HS-5 (cell line): Measurements from ENCODE around the gene SERPINI1.

Source experiments
- DNase-seq: peaks from one replicate; pipeline ENCODE4 v3.0.0-alpha.2; 2012; ENCODE audit warnings: low read depth

Gene SERPINI1

GRCh38 chr3:167734498-167735232, 856 bp upstream of the SERPINI1 start, which contains the start of gene PDCD10:
PDCD10 (minus strand) TSS chr3:167734892; CDS start chr3:167720157, 14,735 bp downstream.
- peak; percentile 97 for DNase-seq

GRCh38 chr3:167736264-167736787, 805 bp downstream of the SERPINI1 start:
- DNase-seq, result no peak

- no peak for DNase-seq
These were observed 1.5 kb downstream of the SERPINI1 start for GRCh38 chr3:167736997-167737396.

- no peak for DNase-seq
These were observed 2.5 kb downstream of the SERPINI1 start for GRCh38 chr3:167738037-167738436.

DNA sequence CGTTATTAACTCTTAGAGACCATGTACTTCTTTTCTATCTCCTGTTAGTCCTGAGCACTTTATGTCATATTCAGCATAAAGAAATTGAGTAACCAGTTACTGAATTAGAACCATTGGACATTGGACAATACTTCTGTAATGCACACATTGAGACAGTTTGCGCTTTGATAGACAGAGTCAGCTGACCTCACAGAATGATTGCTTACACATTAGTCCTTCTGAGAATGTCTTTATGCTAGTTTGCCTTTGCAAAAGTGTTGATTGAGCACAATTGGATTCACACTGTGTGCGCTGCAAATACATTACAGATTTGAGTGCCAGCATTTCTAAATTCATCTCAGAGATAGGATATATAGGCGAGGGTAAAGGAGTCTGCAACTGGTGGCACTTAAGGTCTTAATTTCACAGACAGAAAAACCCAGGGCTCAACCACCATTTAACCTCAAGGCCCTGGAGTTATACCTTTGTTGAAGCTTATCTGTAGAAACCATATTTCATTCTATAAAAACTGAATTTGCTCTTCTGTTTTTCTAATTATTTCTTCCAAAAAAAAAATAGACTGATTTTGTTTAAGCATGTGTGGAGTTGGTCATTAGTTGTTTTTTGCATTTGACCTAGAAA, 3.8 kb downstream of the SERPINI1 start:
- no peak for DNase-seq

- no peak for DNase-seq
These were observed 5.6 kb downstream of the SERPINI1 start for GRCh38 chr3:167740961-167741587.

GRCh38 chr3:167742338-167742737, 6.8 kb downstream of the SERPINI1 start:
- no peak for DNase-seq

DNA sequence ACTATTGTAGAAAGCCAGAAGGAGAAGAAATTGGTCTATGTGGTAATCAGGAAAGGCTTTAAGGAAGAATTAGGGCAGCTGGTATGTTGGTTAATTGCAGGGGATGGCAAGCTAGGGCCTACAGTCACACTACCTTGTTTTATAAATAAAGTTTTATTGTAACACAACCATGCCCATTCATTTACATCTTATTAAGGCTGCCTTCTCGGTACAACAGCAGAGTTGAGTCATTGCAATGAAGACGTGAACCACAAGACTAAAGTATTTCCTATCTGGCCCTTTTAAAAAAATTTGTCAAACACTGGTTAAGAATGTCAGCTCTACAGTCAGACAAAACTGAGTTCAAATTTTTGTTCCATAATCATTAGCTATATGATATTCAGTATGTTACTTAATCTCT, 8.3 kb downstream of the SERPINI1 start:
- DNase-seq, result no peak

GRCh38 chr3:167749209-167749608, 13.7 kb downstream of the SERPINI1 start:
- no peak for DNase-seq

GRCh38 chr3:167749728-167750127, 14.2 kb downstream of the SERPINI1 start:
- DNase-seq, result no peak

GRCh38 chr3:167750272-167750971, 14.9 kb downstream of the SERPINI1 start:
- no peak for DNase-seq

DNA sequence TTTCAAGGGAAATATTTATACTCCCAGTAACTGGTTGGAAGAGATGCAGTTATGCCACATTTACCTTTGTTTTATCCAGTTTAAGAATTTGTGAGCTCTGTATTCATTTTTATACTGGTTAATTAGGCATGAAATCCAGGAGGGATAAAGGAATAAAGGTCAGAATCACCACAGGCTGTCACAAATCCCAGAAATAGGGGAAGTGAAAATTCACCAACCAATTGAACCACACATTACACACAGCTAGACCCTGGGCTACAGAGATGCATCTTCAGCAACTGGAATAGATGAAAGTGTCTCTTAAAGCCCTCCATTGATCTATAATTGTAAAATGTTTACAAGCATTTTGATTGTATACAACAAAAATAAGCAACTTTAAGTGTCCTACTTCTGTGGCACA, 18.5 kb downstream of the SERPINI1 start:
- no peak for DNase-seq

GRCh38 chr3:167761302-167761701, 25.8 kb downstream of the SERPINI1 start:
- no peak for DNase-seq

- no peak for DNase-seq
These were observed 26.8 kb downstream of the SERPINI1 start for GRCh38 chr3:167762296-167762695.

GRCh38 chr3:167772992-167773391, 37.5 kb downstream of the SERPINI1 start:
- no peak for DNase-seq

DNA sequence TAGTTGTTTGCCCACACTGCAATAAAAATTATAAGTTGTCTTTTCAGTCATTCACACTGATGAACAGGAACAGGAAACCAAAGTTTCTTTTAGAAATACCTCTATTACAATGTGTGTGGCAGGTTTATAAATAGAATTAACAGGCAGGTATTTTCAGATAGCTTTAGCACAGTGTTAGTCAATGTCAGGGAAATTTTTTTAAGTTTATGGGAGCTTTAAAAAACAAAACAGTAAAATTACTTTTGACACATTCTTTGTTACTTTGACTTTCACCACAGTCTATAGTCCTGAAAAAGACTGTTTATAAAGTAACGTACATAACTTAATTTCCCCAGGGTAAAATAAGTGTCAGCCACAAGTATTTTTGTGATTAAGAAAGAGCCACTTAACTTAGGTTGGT, 38.1 kb downstream of the SERPINI1 start:
- no peak for DNase-seq

- no peak for DNase-seq
These were observed 40.7 kb downstream of the SERPINI1 start for GRCh38 chr3:167776066-167776685.

DNA sequence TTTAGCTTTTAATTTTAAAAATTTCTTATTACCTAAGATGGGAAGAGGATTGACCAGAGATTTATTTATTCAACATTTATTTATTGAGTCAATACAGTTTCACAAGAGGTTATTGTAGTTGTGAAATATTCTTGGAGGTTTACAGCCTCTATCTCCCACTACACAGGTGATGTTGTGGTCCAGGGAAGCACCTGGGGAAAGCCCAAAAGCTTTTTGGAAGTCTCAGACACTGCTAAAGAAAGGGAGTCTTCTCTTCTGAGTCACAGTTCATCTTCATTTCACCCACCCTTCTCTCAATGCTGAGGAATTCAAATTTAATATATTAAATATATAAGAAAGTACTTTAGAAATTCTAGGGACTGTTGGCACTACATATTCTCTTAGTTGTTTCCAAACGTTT, 41.8 kb downstream of the SERPINI1 start:
- DNase-seq, result no peak

DNA sequence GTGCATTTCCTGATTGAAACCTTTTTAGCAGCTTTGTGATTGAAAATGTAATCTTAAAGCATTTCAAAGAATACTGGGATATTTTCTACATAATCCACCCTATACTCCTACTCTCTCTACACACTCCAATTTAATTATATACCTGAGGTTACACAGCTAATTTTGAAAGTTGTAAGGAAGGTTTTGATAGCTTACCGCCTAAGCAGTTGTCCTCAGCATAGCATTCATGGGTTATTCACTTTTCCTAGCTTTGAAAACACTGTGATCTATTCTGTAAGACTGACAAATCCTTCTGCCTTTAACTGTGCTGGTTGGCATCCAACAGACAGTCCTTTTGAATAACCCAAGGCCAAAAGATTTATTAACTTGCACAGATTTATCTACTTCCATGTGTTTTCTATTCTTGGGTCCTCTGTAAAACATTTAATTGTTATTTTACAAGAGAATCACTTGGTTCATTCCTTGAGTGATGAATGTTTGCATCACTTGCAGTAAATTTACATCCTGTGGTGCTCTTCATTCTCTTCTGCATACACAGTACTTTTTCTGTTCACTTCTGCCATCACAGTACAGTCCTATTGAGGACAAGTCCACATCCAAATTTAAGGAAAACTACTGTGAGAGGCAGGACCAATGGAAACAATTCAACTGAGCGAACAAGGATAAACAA, 44.8 kb downstream of the SERPINI1 start:
- DNase-seq, result no peak

DNA sequence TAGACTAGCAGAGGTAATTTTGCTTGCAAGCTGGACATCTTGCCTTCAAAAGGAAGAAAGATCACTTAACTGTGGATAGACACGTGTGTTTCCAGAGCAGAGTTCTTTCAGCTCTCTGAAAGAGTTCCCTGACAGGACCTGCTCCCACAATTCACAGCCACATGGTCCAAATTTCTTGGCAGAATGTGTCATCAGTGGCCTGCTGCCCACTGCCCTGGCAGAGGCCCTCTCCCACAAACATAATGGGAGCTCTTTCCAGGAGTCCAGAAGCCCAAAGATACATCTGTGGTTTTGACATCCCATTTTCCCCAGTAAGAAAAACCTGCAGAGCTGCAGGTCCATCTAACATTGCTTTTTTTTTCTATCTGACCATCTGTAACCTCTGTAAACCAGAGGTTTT, 48.3 kb downstream of the SERPINI1 start:
- no peak for DNase-seq

DNA sequence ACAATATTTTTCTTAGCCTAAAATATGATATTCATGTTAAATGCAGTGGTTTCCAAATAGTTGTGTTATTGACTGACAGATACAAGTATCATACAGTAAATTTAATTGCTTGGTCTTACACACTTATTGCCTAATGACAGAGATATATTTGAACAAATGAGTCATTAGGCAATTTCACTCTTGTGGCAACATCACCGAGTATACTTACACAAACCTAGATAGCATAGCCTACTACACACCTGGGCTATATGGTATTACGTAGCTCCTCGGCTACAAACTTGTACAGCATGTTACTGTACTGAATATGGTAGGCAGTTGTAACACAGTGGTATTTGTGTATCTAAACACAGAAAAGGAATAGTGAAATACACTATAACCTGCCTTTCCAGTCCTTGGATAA, 50.3 kb downstream of the SERPINI1 start:
- no peak for DNase-seq
